HCT116 (cell line): ENCODE measurements around the gene RPRD1B.

Experiments used
- CTCF ChIP-seq, 3 experiments: fragments of 200-600 bp in 1 of 3; sonication (generic) in 1 of 3; IDR thresholded peaks in 2 of 3; conservative IDR thresholded peaks in 1 of 3; 2 replicates each; pipeline ENCODE4 v1.5.1; 2012 to 2017; ENCODE audit warnings: low read depth in 2 of 3, low read length in 2 of 3, antibody characterized with exemption in 1 of 3, borderline replicate concordance in 1 of 3, control low read depth in 1 of 3, mild to moderate bottlenecking in 1 of 3, mixed read lengths in 1 of 3, mixed run types in 1 of 3, moderate library complexity in 1 of 3; ENCODE audit not compliant: insufficient read depth in 1 of 3
- ELF1 ChIP-seq: IDR thresholded peaks from 2 replicates; pipeline ENCODE4 v1.6.1; 2012; ENCODE audit warnings: low read depth, borderline replicate concordance
- JUND ChIP-seq: IDR thresholded peaks from 2 replicates; pipeline ENCODE4 v1.6.1; 2012
- MAX ChIP-seq: IDR thresholded peaks from 2 replicates; pipeline ENCODE4 v1.6.1; 2012
- POLR2A ChIP-seq: IDR thresholded peaks from 2 replicates; pipeline ENCODE4 v1.7.0; 2011; ENCODE audit warnings: borderline replicate concordance; ENCODE audit not compliant: insufficient read depth, insufficient read length; ENCODE audit errors: extremely low read depth
- POLR2AphosphoS5 ChIP-seq: IDR thresholded peaks from 2 replicates; pipeline ENCODE4 v1.6.1; 2011; ENCODE audit warnings: mild to moderate bottlenecking, low read depth, low read length, moderate library complexity
- REST ChIP-seq: IDR thresholded peaks from 2 replicates; pipeline ENCODE4 v1.6.1; 2012; ENCODE audit warnings: low read depth
- ZFX ChIP-seq: fragments of 450-650 bp; IDR thresholded peaks from 2 replicates; pipeline ENCODE4 v1.6.1; 2017

GRCh38 chr20:38126146-38126921 is 92.8 kb downstream of the RPRD1B start:
- TF ChIP-seq CTCF (IDR thresholded peaks at IDR 0.05 in 2 of 3, conservative IDR thresholded peaks at IDR 0.05 in 1 of 3; ENCODE audit: borderline replicate concordance in 1 of 3, insufficient read depth in 1 of 3, low read depth in 2 of 3, low read length in 2 of 3) = no peak
- TF ChIP-seq MAX = peak; percentile 7; the same call in 1 of the 2 replicates
- no peak for TF ChIP-seq REST
- no peak for TF ChIP-seq JUND
- TF ChIP-seq POLR2A = no peak
- TF ChIP-seq ZFX = no peak
- no peak for TF ChIP-seq POLR2AphosphoS5
- TF ChIP-seq ELF1 = no peak
